ENCODE results near the gene MYO3B.
"Not testable (repeated sequence)": the region's sequence is repeated elsewhere in the genome, so short reads cannot be mapped to it uniquely, and the experiment has no call there.

The MYO3B gene

GRCh38 chr2:170586571-170587095 is 408.7 kb downstream of the MYO3B start:
- DNase-seq, result no peak

GRCh38 chr2:170587117-170587516 is 409.2 kb downstream of the MYO3B start:
- no peak for DNase-seq

GRCh38 chr2:170587922-170588321 is 410.0 kb downstream of the MYO3B start:
- DNase-seq, result no peak

- no peak for DNase-seq
Measured at GRCh38 chr2:170588729-170589128, 410.8 kb downstream of the MYO3B start.

DNA sequence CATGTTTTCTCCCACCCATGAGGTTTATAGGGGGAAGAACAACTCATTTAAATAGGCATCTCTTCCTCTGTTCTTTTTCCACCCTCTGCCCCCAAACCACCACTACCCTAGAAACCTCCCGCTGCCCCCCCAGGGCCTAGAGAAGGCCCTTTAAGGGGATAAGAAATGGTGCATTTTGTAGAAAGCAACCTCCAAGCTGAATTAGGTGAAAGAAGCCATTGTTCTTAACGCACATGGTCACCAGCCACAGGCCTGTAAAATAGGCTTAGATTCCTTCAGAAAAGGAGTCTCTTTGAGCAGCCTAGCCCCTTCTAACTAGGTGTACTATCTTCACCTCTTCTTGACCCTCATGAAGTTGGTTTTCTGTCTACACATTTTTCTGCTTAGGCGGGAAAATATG is 418.6 kb downstream of the MYO3B start:
- DNase-seq, result no peak

DNA sequence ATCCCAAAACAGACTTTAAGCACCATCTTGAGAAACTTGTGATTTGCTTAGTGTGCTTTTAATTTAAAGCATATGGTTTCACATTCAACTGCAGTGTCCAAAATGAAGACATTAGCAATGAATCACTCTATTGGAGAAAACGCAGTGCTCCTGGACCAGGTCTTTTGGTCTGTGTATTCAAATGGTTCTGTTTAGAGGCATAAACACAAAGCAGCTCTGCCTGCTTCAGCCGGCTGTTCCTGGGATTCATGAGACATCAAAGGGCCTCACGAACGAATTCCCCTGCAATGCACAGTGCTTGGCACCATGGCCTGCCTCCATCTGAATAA is 420.1 kb downstream of the MYO3B start:
- DNase-seq, result no peak

- no peak for DNase-seq
Measured at GRCh38 chr2:170601489-170601888, 423.5 kb downstream of the MYO3B start.

DNA sequence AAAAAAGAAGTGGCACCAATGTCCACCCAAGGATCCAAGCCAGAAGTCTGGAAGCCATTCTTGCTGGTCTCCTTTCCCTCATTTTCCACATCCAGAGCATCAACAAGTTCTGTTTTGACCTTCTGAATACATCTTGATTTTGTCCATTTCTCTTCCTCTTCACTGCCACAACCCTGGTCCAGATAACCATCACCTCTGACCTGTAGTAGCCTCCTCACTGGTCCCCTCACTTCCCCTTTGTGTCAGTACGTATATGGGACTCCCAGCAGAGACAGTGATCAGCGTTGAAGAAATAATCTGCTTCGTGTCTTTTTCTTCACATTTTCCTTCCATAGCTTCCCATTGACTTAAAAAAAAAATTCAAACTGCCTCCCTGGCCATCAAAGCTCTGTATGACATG is 427.9 kb downstream of the MYO3B start:
- DNase-seq, result no peak

- no peak for DNase-seq
Measured at GRCh38 chr2:170607171-170607570, 429.2 kb downstream of the MYO3B start.

DNA sequence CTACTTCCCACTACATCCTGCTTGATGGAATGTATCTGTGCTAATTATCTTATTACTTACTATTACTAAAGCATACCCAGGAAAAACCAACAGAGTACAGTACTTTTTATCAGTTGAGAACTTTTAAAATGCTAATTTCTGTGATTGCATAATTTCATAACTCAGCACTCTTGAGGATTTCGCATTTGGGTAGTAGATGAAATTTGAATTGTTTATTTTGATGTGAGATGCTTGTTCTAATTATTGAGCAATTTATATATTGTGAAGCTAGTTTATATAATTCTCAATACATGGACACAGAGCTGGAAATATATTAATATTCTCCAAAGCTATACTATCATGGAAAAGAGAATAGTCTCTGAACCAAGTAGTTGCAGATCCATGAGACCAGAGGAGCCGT is 432.7 kb downstream of the MYO3B start:
- DNase-seq, result no peak

- not testable (repeated sequence) for DNase-seq
Measured at GRCh38 chr2:170618948-170619347, 441.0 kb downstream of the MYO3B start.

GRCh38 chr2:170635094-170635493 is 457.1 kb downstream of the MYO3B start:
- DNase-seq, result not testable (repeated sequence)

DNA sequence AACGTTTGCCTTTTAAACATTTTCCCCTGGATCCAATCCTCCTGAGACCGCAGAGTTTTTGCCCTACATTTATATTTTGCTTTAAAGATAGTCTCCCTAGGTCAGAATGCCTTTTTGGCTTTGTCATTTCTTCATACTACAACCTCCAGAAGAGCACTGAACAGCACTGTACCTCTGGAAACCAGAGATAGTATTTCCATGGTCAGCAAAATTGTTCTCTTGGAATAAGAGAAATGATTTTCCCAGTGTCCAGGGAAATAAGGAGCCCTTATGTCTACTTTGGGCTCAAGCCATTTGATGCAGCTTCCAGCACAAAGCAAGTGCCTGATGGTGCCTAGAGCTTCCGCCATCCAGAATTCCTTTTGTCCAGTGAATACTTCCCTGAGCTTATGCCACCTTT is 461.7 kb downstream of the MYO3B start:
- no peak for DNase-seq

DNA sequence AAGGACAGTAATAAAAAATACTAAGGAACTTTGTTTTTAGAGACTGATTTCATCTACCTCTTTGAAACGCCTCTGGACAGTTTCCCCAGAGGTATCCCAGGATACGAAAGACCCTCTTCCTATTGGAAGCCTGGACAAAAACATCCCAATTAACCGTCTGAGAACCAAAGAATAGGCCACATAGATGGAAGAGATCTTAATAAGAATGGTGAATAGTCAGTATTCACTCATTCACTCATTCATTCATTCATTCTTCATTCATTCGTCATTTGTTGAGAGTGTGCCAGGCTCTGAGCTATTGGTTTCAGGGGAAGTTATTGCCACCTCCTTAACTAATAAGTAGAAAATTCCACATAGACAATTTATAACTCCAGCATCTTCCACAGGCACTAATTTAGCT is 464.0 kb downstream of the MYO3B start:
- DNase-seq, result no peak

DNA sequence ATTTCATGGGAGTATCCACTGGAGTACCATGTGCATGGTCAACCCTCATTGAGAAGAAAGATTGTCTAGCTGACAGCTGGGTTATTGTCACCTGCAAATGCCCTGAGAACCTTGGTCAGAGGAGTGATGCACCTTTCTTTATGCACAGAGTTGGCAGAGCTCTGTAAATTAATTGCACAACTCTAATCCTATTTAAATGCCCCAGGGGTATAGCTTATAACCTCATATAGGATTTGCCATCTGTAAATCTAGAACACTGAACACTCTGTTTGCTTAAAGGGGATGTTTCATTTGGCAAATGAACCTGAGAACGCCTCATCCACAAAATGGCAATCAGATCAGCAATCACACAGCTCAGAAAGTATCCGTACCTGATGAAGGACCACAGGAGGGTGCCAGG is 465.4 kb downstream of the MYO3B start:
- no peak for DNase-seq

DNA sequence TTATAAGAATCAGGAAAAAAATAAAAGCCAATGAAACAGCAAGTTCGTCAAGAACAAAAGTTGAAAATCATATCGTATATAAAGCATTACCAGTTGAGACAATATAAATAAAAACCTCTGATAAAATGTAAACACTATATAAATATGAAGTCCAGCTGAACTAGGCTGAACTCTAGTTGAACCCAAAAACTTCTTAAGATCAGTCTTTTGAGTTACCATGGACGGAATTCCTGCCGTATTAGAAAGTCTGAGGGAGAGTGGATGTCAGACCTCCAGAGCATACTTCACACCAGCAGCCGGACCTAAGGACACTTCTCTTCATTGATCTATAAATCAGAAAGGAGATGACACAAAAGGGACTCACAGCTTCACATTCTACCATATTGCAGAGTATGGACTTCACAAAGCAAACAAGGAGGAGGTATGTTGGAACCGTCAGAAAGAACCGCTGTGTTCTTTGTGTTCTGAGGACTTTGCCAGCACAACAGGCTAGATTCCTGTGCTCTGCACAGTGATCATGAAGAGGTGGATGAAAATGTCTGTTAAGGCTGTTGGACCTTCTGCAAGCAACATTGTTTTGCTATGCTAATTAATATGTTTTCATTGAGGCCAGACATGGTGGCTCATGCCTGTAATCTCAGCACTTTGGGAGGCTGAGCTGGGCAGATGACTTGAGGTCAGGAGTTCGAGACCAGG is 469.9 kb downstream of the MYO3B start:
- DNase-seq, result no peak

DNA sequence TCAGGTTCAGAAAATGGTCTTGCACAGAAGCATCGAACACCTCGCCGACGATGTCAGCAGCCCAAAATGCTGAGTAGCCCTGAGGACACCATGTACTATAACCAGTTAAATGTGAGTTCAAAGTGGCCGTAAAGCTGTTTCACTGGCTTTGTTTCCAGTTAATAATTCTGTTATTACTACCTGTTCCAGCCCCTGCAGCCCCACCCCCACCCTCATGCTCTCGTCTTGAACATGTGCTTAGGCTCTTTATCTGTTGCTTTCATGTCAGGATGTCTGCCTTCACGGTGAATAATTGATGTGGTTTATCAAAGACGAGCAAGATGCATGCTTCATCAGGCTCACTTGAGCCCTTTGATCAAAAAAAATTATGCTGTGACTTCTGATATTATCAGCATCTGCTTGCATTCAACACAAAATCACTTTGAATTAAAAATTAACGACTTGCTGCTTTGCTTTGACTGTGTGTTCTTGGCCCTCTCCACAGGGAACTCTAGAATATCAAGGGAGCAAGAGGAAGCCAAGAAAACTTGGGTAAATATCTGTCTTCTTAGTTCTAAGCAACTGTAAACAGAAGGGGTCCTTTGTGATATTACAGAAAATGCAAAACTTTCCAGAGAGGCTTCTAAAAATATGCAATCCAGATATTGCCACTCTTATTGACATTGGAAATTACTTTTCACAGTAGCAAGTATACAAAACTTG is 473.8 kb downstream of the MYO3B start:
- no peak for DNase-seq

DNA sequence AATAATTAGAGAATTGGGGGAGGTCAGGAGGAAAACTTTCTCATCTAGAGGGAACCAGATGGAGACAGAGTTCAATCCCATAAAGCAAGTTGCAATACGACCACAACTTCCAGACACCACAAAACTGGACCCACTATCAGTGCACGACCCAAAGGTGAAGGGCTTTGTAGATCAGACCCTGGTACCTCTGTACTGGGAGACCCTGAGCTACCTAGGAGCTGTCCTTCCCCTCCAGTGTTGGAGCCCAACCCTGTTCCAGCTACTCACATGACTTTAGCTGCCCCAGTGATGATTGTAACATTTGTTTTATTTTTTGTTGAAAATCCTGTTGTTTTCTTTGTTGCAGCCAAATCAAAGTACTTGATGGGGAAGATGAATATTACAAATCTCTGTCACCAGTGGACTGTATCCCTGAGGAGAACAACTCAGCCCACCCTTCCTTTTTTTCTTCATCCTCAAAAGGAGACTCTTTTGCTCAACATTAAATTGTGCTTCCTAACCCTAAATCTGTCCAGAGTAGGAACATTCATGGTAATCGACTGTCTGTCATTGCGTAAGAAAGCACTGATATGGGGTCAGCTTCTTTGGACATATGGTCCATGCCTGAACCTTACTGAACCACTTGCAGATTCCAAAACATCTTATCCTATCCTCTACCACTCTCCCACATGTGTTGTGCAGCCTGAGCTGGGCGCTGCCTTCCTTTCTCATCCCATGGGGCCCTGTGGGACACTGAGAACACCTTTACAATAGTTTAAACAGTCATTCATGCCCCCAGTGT is 474.9 kb downstream of the MYO3B start:
- no peak for DNase-seq

- no peak for DNase-seq
Measured at GRCh38 chr2:170656669-170657068, 478.7 kb downstream of the MYO3B start.

- DNase-seq, result no peak
Measured at GRCh38 chr2:170660409-170660808, 482.5 kb downstream of the MYO3B start.

- DNase-seq, result no peak
Measured at GRCh38 chr2:170665743-170666142, 487.8 kb downstream of the MYO3B start.

DNA sequence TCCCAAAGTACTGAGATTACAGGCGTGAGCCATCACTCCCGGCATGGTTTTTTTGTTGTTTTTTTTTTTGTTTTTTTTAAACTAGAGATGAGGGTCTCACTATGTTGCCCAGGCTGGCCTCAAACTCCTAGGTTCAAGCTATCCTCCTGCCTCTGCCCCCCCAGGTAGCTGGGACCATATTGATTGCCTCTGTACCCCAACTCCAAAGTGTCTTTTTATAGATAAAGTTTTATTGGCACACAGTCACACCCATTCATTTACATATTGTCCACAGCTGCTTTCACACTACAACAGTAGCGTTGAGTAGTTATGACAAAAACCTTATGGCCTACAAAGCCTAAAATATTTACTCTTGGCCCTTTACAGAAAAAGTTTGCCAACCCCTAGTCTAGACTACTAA is 492.0 kb downstream of the MYO3B start:
- DNase-seq, result no peak

DNA sequence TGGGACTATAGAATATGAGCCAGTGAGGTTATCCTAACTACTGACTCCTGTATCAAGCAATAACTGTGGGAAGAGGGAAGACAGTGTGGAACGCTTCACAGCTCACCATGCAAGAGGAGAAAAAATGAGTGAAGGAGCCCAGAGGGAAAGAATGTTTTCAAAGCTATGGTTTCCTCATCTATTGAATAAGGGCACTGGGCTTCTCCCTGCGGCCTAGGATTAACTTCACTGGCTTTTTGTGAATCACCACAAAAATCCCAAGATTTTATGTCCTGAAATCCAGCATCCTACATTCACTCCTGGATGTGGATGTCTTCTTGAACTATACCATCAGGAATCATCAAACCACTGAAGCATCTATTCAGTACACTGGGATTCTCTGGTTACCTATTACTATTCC is 492.7 kb downstream of the MYO3B start:
- no peak for DNase-seq

- no peak for DNase-seq
Measured at GRCh38 chr2:170671079-170671478, 493.1 kb downstream of the MYO3B start.
